HEK293 (cell line): ENCODE data around the gene MCTP1.

Source experiments
- CTCF ChIA-PET: fragments of 350-600 bp; formaldehyde crosslinking; extraction: SDS; loops from one replicate; lab custom pipeline; 2021; ENCODE audit warnings: antibody characterized with exemption; lab: Yijun Ruan, JAX
- POLR2A ChIA-PET: fragments of 300-600 bp; formaldehyde crosslinking; extraction: SDS; loops from one replicate; lab custom pipeline; 2020; ENCODE audit warnings: antibody characterized with exemption, inconsistent platforms; lab: Yijun Ruan, JAX
- H3K27ac ChIP-seq: fragments of 200-500 bp; sonication (Bioruptor generic); 2 replicates; pipeline ENCODE4 v1.5.1; 2014; ENCODE audit warnings: low read depth, low read length, control low read depth, inconsistent platforms; ENCODE audit errors: extremely low read depth
- H3K36me3 ChIP-seq, 2 experiments: fragments of 200-500 bp in 1 of 2; sonication (Bioruptor generic) in 1 of 2; 1 replicate in 1 of 2; 2 replicates in 1 of 2; pipeline ENCODE4 v1.5.1; 2014 to 2017; ENCODE audit warnings: inconsistent platforms in 2 of 2, low read length in 2 of 2; ENCODE audit not compliant: control insufficient read depth in 2 of 2, insufficient read depth in 1 of 2
- H3K4me1 ChIP-seq: fragments of 200-500 bp; sonication (Bioruptor generic); 2 replicates; pipeline ENCODE4 v1.5.1; 2014; ENCODE audit warnings: mild to moderate bottlenecking, low read length, inconsistent platforms; ENCODE audit not compliant: control insufficient read depth, insufficient read depth
- H3K4me3 ChIP-seq: 2 replicates; pipeline ENCODE4 v1.5.1; 2011; ENCODE audit warnings: low read depth, mild to moderate bottlenecking, control low read depth, low read length, moderate library complexity
- H3K9me3 ChIP-seq: fragments of 200-500 bp; sonication (Bioruptor generic); 2 replicates; pipeline ENCODE4 v1.5.1; 2014; ENCODE audit warnings: low read depth, low read length, inconsistent platforms; ENCODE audit not compliant: control insufficient read depth, insufficient read depth
- PRDM1 ChIP-seq: fragments of 450-650 bp; formaldehyde crosslinking; IDR thresholded peaks from 2 replicates; pipeline ENCODE4; 2016; ENCODE audit warnings: missing biosample characterization, missing genetic modification characterization
- PRDM2 ChIP-seq: fragments of 450-650 bp; formaldehyde crosslinking; IDR thresholded peaks from 2 replicates; pipeline ENCODE4 v1.5.1; 2016; ENCODE audit warnings: missing biosample characterization, missing genetic modification characterization, borderline replicate concordance
- PRDM6 ChIP-seq: fragments of 450-650 bp; formaldehyde crosslinking; IDR thresholded peaks from 2 replicates; pipeline ENCODE4 v1.5.1; 2017; ENCODE audit warnings: missing biosample characterization, missing genetic modification characterization
- ZBTB7A ChIP-seq: fragments of 450-650 bp; formaldehyde crosslinking; IDR thresholded peaks from 2 replicates; pipeline ENCODE4 v1.5.1; 2016; ENCODE audit warnings: low read depth, missing biosample characterization, missing genetic modification characterization
- ZNF248 ChIP-seq: fragments of 450-650 bp; formaldehyde crosslinking; IDR thresholded peaks from 2 replicates; pipeline ENCODE4 v1.5.1; 2017; ENCODE audit warnings: missing biosample characterization, missing genetic modification characterization
- ZNF274 ChIP-seq, 2 experiments: fragments of 200-500 bp in 1 of 2; fragments of 450-650 bp in 1 of 2; sonication (Bioruptor generic) in 1 of 2; formaldehyde crosslinking in 1 of 2; IDR thresholded peaks; 2 replicates each; pipeline versions ENCODE4 v1.5.1 to v1.6.1; 2014 to 2016; ENCODE audit warnings: borderline replicate concordance in 1 of 2, inconsistent platforms in 1 of 2, low read length in 1 of 2, missing biosample characterization in 1 of 2, missing genetic modification characterization in 1 of 2
- ZNF354C ChIP-seq: fragments of 450-650 bp; formaldehyde crosslinking; IDR thresholded peaks from 2 replicates; pipeline ENCODE4 v1.5.1; 2016; ENCODE audit warnings: missing biosample characterization, missing genetic modification characterization, low read depth, borderline replicate concordance
- ZNF473 ChIP-seq: fragments of 450-650 bp; formaldehyde crosslinking; IDR thresholded peaks from 2 replicates; pipeline ENCODE4 v1.5.1; 2017; ENCODE audit warnings: missing biosample characterization, missing genetic modification characterization
- ZNF530 ChIP-seq: fragments of 450-650 bp; formaldehyde crosslinking; IDR thresholded peaks from 2 replicates; pipeline ENCODE4 v1.5.1; 2016; ENCODE audit warnings: low read depth, missing biosample characterization, missing genetic modification characterization
- ZNF664 ChIP-seq: fragments of 450-650 bp; formaldehyde crosslinking; IDR thresholded peaks from 2 replicates; pipeline ENCODE4 v1.5.1; 2016; ENCODE audit warnings: missing biosample characterization, missing genetic modification characterization
- ZNF704 ChIP-seq: fragments of 450-650 bp; formaldehyde crosslinking; IDR thresholded peaks from 2 replicates; pipeline ENCODE4 v1.5.1; 2016; ENCODE audit warnings: missing biosample characterization, missing genetic modification characterization
- ZNF791 ChIP-seq: fragments of 450-650 bp; formaldehyde crosslinking; IDR thresholded peaks from 2 replicates; pipeline ENCODE4 v1.5.1; 2016; ENCODE audit warnings: missing biosample characterization, missing genetic modification characterization
- ZSCAN5A ChIP-seq: fragments of 450-650 bp; formaldehyde crosslinking; IDR thresholded peaks from 2 replicates; pipeline ENCODE4 v1.5.1; 2016; ENCODE audit warnings: missing biosample characterization, missing genetic modification characterization
- ZXDB ChIP-seq: fragments of 450-650 bp; formaldehyde crosslinking; IDR thresholded peaks from 2 replicates; pipeline ENCODE4 v1.5.1; 2016; ENCODE audit warnings: missing biosample characterization, missing genetic modification characterization
- TF ChIP-seq, protein P1 (sequence below): sonication (generic); formaldehyde crosslinking; IDR thresholded peaks from 2 replicates; pipeline ENCODE4 v1.8.1; 2022; ENCODE audit warnings: mild to moderate bottlenecking, moderate library complexity, missing genetic modification reagents
- TF ChIP-seq, protein P2 (sequence below): fragments of 450-650 bp; IDR thresholded peaks from 2 replicates; pipeline ENCODE4 v1.5.1; 2018; ENCODE audit warnings: missing biosample characterization, missing genetic modification characterization

MCTP1 gene

DNA sequence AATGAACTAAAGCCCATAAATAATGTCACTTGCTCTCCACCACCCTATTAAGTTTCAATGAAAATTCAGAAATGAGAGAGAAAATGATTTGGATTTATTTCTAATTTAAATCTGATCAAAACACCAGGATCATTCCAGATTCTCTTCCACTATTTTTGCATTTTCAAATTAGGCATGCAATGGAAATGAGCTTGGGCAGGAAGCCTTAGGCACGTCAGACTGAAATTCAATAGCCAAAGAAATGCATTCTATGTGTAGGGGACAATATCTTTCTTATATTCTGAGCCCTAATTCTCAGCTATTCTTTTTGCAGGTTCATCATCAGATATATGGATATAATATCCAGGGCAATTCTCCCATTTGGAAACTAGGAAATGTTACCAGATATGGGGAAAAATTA lies 132.8 kb downstream of the MCTP1 start:
- Histone ChIP-seq H3K36me3 (no peaks in the 10 kb centered on the region), H3K4me3 (no peak overlapping the region), H3K27ac (no peak overlapping the region), H3K9me3 (no peaks in the 10 kb centered on the region), H3K4me1 (no peaks in the 10 kb centered on the region)
- ChIA-PET POLR2A (no interaction called here), CTCF (no interaction called here)
- TF ChIP-seq PRDM1 (tag by site-specific recombination) (no peak), PRDM6 (tag by site-specific recombination) (no peak), ZNF274 (IDR thresholded peaks at IDR 0.05; ENCODE audit: low read length) (no peak), ZNF274 (tag by site-specific recombination; IDR thresholded peaks at IDR 0.05; ENCODE audit: borderline replicate concordance) (no peak), ZXDB (tag by site-specific recombination) (no peak), ZSCAN5A (tag by site-specific recombination) (no peak), ZNF354C (no peak), ZNF248 (tag by site-specific recombination) (no peak), ZNF791 (tag by site-specific recombination) (no peak)

DNA sequence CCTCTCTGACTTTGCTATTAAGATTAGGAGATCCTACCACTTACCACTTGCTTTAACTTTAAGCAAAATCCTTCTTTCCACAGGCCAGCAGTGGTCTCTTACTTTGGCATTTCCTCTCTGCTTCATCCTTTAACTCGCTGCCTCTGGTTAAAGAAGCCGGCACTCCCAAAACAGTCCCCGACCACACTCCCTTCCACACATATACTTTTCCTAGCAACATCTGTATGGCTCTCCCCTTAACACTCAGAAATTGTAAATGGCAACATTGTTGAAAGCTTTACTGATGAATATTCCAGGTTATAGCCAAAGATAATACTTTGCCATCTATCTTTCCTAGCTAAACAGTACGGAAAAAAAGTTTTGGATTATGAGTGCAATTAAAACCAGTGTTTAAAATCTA lies 133.2 kb downstream of the MCTP1 start:
- POLR2A ChIA-PET: no interaction called here
- CTCF ChIA-PET: no interaction called here
- Histone ChIP-seq H3K4me1 (no peaks in the 10 kb centered on the region), H3K27ac (no peak overlapping the region), H3K9me3 (no peaks in the 10 kb centered on the region), H3K36me3 (no peaks in the 10 kb centered on the region), H3K4me3 (no peak overlapping the region)
- TF ChIP-seq PRDM2 (tag by site-specific recombination) (no peak), PRDM1 (tag by site-specific recombination) (no peak), ZNF473 (tag by site-specific recombination) (no peak), ZBTB7A (no peak), ZNF704 (tag by site-specific recombination) (no peak), ZNF530 (no peak), ZNF664 (tag by site-specific recombination) (no peak)
- TF ChIP-seq, protein P1, sequence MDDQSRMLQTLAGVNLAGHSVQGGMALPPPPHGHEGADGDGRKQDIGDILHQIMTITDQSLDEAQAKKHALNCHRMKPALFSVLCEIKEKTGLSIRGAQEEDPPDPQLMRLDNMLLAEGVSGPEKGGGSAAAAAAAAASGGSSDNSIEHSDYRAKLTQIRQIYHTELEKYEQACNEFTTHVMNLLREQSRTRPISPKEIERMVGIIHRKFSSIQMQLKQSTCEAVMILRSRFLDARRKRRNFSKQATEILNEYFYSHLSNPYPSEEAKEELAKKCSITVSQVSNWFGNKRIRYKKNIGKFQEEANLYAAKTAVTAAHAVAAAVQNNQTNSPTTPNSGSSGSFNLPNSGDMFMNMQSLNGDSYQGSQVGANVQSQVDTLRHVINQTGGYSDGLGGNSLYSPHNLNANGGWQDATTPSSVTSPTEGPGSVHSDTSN (CRISPR knock-in tag): no peak
- TF ChIP-seq, protein P2, sequence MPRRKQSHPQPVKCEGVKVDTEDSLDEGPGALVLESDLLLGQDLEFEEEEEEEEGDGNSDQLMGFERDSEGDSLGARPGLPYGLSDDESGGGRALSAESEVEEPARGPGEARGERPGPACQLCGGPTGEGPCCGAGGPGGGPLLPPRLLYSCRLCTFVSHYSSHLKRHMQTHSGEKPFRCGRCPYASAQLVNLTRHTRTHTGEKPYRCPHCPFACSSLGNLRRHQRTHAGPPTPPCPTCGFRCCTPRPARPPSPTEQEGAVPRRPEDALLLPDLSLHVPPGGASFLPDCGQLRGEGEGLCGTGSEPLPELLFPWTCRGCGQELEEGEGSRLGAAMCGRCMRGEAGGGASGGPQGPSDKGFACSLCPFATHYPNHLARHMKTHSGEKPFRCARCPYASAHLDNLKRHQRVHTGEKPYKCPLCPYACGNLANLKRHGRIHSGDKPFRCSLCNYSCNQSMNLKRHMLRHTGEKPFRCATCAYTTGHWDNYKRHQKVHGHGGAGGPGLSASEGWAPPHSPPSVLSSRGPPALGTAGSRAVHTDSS (tag by site-specific recombination): no peak
